Tibial nerve (tissue), 4 donors: ENCODE results near the gene IRS2.
"Not testable (repeated sequence)": the region's sequence is repeated elsewhere in the genome, so short reads cannot be mapped to it uniquely, and the experiment has no call there.

Experiments used
- CTCF ChIP-seq, 5 experiments: fragments of 200-600 bp in 3 of 5; fragments of 450-650 bp in 2 of 5; sonication (generic) in 3 of 5; IDR thresholded peaks; one replicate each; pipeline ENCODE4 v1.5.1; 2016 to 2019; ENCODE audit warnings: antibody characterized with exemption in 5 of 5, mild to moderate bottlenecking in 3 of 5, moderate library complexity in 2 of 5
- EP300 ChIP-seq, 2 donors: sonication (generic); formaldehyde crosslinking; IDR thresholded peaks; one replicate each; pipeline ENCODE4 v1.6.1; 2017; ENCODE audit warnings: antibody characterized with exemption in 2 of 2, mild to moderate bottlenecking in 1 of 2
- POLR2A ChIP-seq, 2 donors: fragments of 450-650 bp; IDR thresholded peaks; one replicate each; pipeline ENCODE4 v1.6.1; 2017; ENCODE audit warnings: antibody characterized with exemption in 2 of 2, mild to moderate bottlenecking in 2 of 2, moderate library complexity in 2 of 2

GRCh38 chr13:109732470-109733170 lies 53.8 kb downstream of the IRS2 start:
- not testable (repeated sequence) for TF ChIP-seq CTCF, POLR2A, EP300 (IDR thresholded peaks at IDR 0.05)
